ENCODE measurements around the gene FOXO1.

FOXO1 gene

DNA sequence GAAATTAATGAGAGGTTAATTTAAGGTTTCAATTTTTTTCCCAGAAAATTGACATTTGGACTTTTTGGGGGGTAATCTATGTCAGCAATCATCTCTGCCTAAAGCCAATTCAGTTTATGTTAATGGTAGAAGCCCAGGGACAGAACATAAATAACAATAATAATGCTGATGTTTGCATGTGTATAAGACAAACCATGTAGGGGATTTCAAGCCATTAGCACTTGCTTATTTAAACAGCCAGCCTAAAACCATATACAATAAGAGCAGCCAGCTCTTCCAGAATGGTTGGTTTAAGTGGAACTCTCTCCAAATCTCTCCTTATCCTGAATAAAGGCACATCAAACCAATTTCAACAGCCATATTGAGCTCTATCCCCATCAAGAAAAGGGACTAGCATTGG lies 7.0 kb upstream of the FOXO1 start:
- TF ChIP-seq CTCF (IDR thresholded peaks at IDR 0.05; ENCODE audit: low read depth, low read length), result no peak
- no peak overlapping the region for H3K4me3 ChIP-seq (replicated peaks in 1 of 2; ENCODE audit: low read depth in 2 of 2, low read length in 2 of 2)

GRCh38 chr13:40672765-40673397 lies 6.4 kb upstream of the FOXO1 start:
- no peak overlapping the region for H3K4me3 ChIP-seq (replicated peaks in 1 of 2; ENCODE audit: low read depth in 2 of 2, low read length in 2 of 2)
- DNase-seq (ENCODE audit: low read depth in 2 of 2), result no peak

More for the DNA sequence above, 7.0 kb upstream of the FOXO1 start:
- DNase-seq (ENCODE audit: low read depth in 2 of 2), result no peak

GRCh38 chr13:40671956-40672764 lies 5.7 kb upstream of the FOXO1 start:
- TF ChIP-seq CTCF (IDR thresholded peaks at IDR 0.05; ENCODE audit: low read depth, low read length), result no peak
- peak; percentile 49 to 69 for DNase-seq (ENCODE audit: low read depth in 2 of 2)
- no peak overlapping the region for H3K4me3 ChIP-seq (replicated peaks in 1 of 2; ENCODE audit: low read depth in 2 of 2, low read length in 2 of 2)

More at GRCh38 chr13:40672765-40673397, 6.4 kb upstream of the FOXO1 start:
- no peak for TF ChIP-seq CTCF (IDR thresholded peaks at IDR 0.05; ENCODE audit: low read depth, low read length)

- DNase-seq (ENCODE audit: low read depth in 2 of 2), result no peak
- no peak overlapping the region for H3K4me3 ChIP-seq (replicated peaks in 1 of 2; ENCODE audit: low read depth in 2 of 2, low read length in 2 of 2)
Measured at GRCh38 chr13:40670307-40670706, 3.9 kb upstream of the FOXO1 start.

DNA sequence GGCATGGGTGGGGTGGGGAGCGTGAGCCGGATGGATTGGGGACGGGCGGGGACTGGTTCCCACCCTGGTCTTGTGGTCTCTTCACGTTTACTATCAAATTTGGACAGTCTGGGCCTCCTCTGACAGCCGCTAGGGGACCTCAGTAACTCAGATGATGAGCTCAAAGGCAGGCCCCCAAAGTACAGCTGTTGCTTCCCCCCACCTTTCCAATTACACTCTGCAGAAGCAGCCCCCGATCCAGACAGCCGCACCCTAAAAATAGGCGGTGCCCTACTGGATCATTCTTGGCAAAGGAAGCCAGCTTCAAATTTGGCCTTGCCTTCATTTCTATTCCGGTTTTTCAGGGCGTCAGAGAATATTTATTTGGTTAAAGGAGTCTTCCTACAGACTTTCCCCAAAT lies 1.9 kb upstream of the FOXO1 start:
- peak; percentile 62 for TF ChIP-seq CTCF (IDR thresholded peaks at IDR 0.05; ENCODE audit: low read depth, low read length)
- no peak overlapping the region for H3K4me3 ChIP-seq (replicated peaks in 1 of 2; ENCODE audit: low read depth in 2 of 2, low read length in 2 of 2)
- DNase-seq (ENCODE audit: low read depth in 2 of 2), result peak in 1 of 2 donors; percentile 36

More at GRCh38 chr13:40670307-40670706, 3.9 kb upstream of the FOXO1 start:
- no peak for TF ChIP-seq CTCF (IDR thresholded peaks at IDR 0.05; ENCODE audit: low read depth, low read length)

GRCh38 chr13:40667622-40667978 lies 1.2 kb upstream of the FOXO1 start:
- TF ChIP-seq CTCF (IDR thresholded peaks at IDR 0.05; ENCODE audit: low read depth, low read length), result no peak
- no peak for DNase-seq (ENCODE audit: low read depth in 2 of 2)
- peak overlapping the region; percentile 66 to 70 for H3K4me3 ChIP-seq (replicated peaks in 1 of 2; ENCODE audit: low read depth in 2 of 2, low read length in 2 of 2)

Measured in cardiac fibroblast (primary cell).